ENCODE measurements around the gene MAGI2.

Gene MAGI2

GRCh38 chr7:78443811-78444210 is 1009.7 kb downstream of the MAGI2 start:
- Histone ChIP-seq H3K4me3 (ENCODE audit: low read depth in 1 of 2, low read length in 1 of 2) (no peak overlapping the region), H3K9me3 (no peaks in the 10 kb centered on the region), H3K4me1 (ENCODE audit: control insufficient read depth in 1 of 2, insufficient read depth in 1 of 2, low read depth in 1 of 2, low read length in 1 of 2) (no peaks in the 10 kb centered on the region), H3K27me3 (no peaks in the 10 kb centered on the region), H3K27ac (no peak overlapping the region), H3K36me3 (no peaks in the 10 kb centered on the region)
- no peak for TF ChIP-seq CTCF (IDR thresholded peaks at IDR 0.05)

GRCh38 chr7:78441737-78442136 is 1011.7 kb downstream of the MAGI2 start:
- Histone ChIP-seq H3K9me3 (no peaks in the 10 kb centered on the region), H3K4me3 (ENCODE audit: low read depth in 1 of 2, low read length in 1 of 2) (no peak overlapping the region), H3K36me3 (no peaks in the 10 kb centered on the region), H3K27ac (no peak overlapping the region), H3K4me1 (ENCODE audit: control insufficient read depth in 1 of 2, insufficient read depth in 1 of 2, low read depth in 1 of 2, low read length in 1 of 2) (no peaks in the 10 kb centered on the region), H3K27me3 (no peaks in the 10 kb centered on the region)
- no peak for TF ChIP-seq CTCF (IDR thresholded peaks at IDR 0.05)

- H3K4me1 ChIP-seq (ENCODE audit: control insufficient read depth in 1 of 2, insufficient read depth in 1 of 2, low read depth in 1 of 2, low read length in 1 of 2) = no peaks in the 10 kb centered on the region
- H3K4me3 ChIP-seq (ENCODE audit: low read depth in 1 of 2, low read length in 1 of 2) = no peak overlapping the region
- H3K27ac ChIP-seq = no peak overlapping the region
- no peak for TF ChIP-seq CTCF (IDR thresholded peaks at IDR 0.05)
- no peaks in the 10 kb centered on the region for H3K27me3 ChIP-seq
- H3K9me3 ChIP-seq = no peaks in the 10 kb centered on the region
- no peaks in the 10 kb centered on the region for H3K36me3 ChIP-seq
Observed at GRCh38 chr7:78438433-78438832, 1015.0 kb downstream of the MAGI2 start.

- Histone ChIP-seq H3K4me1 (ENCODE audit: control insufficient read depth in 1 of 2, insufficient read depth in 1 of 2, low read depth in 1 of 2, low read length in 1 of 2) (no peaks in the 10 kb centered on the region), H3K9me3 (no peaks in the 10 kb centered on the region), H3K36me3 (no peaks in the 10 kb centered on the region), H3K4me3 (ENCODE audit: low read depth in 1 of 2, low read length in 1 of 2) (no peak overlapping the region), H3K27me3 (no peaks in the 10 kb centered on the region), H3K27ac (no peak overlapping the region)
- no peak for TF ChIP-seq CTCF (IDR thresholded peaks at IDR 0.05)
Observed at GRCh38 chr7:78437118-78437517, 1016.3 kb downstream of the MAGI2 start.

GRCh38 chr7:78435355-78435754 is 1018.1 kb downstream of the MAGI2 start:
- TF ChIP-seq CTCF (IDR thresholded peaks at IDR 0.05) = no peak
- no peak overlapping the region for H3K4me3 ChIP-seq (ENCODE audit: low read depth in 1 of 2, low read length in 1 of 2)
- no peaks in the 10 kb centered on the region for H3K36me3 ChIP-seq
- no peaks in the 10 kb centered on the region for H3K4me1 ChIP-seq (ENCODE audit: control insufficient read depth in 1 of 2, insufficient read depth in 1 of 2, low read depth in 1 of 2, low read length in 1 of 2)
- no peak overlapping the region for H3K27ac ChIP-seq
- no peaks in the 10 kb centered on the region for H3K9me3 ChIP-seq
- H3K27me3 ChIP-seq = no peaks in the 10 kb centered on the region

- TF ChIP-seq CTCF (IDR thresholded peaks at IDR 0.05) = no peak
- Histone ChIP-seq H3K4me1 (ENCODE audit: control insufficient read depth in 1 of 2, insufficient read depth in 1 of 2, low read depth in 1 of 2, low read length in 1 of 2) (no peaks in the 10 kb centered on the region), H3K36me3 (no peaks in the 10 kb centered on the region), H3K27me3 (no peaks in the 10 kb centered on the region), H3K27ac (no peak overlapping the region), H3K9me3 (no peaks in the 10 kb centered on the region), H3K4me3 (ENCODE audit: low read depth in 1 of 2, low read length in 1 of 2) (no peak overlapping the region)
Observed at GRCh38 chr7:78434281-78434680, 1019.2 kb downstream of the MAGI2 start.

Data from neutrophil (primary cell).